ENCODE data around the gene NDUFB7.

NDUFB7 gene

GRCh38 chr19:14533450-14533849 lies 38.4 kb downstream of the NDUFB7 start:
- TF ChIP-seq CTCF (IDR thresholded peaks at IDR 0.05) = no peak
- Mint-ChIP-seq H3K27ac (peak overlapping the region; percentile 22), H3K36me3 (ENCODE audit: low read depth) (peaks cover 12% of the 10 kb centered on the region), H3K9me3 (no peaks in the 10 kb centered on the region), H3K4me1 (peaks cover 47% of the 10 kb centered on the region), H3K4me3 (no peak overlapping the region), H3K27me3 (ENCODE audit: low read depth, poor library complexity) (no peaks in the 10 kb centered on the region)
- DNase-seq = no peak

- DNase-seq = no peak
- no peaks in the 10 kb centered on the region for H3K9me3 Mint-ChIP-seq
- H3K4me3 Mint-ChIP-seq = peak overlapping the region; percentile 95
- H3K36me3 Mint-ChIP-seq (ENCODE audit: low read depth) = peaks cover 12% of the 10 kb centered on the region
- no peak for TF ChIP-seq CTCF (IDR thresholded peaks at IDR 0.05)
- H3K4me1 Mint-ChIP-seq = peaks cover 33% of the 10 kb centered on the region
- H3K27me3 Mint-ChIP-seq (ENCODE audit: low read depth, poor library complexity) = no peaks in the 10 kb centered on the region
- H3K27ac Mint-ChIP-seq = no peak overlapping the region
Observed at GRCh38 chr19:14530506-14530905, 41.4 kb downstream of the NDUFB7 start.

GRCh38 chr19:14530005-14530348 lies 41.9 kb downstream of the NDUFB7 start:
- peaks cover 35% of the 10 kb centered on the region for H3K4me1 Mint-ChIP-seq
- no peaks in the 10 kb centered on the region for H3K27me3 Mint-ChIP-seq (ENCODE audit: low read depth, poor library complexity)

GRCh38 chr19:14529254-14530004 lies 42.4 kb downstream of the NDUFB7 start, which contains the start of gene TECR:
Gene TECR (plus strand): TSS chr19:14529594. CDS start chr19:14529697, 103 bp downstream.
- no peaks in the 10 kb centered on the region for H3K9me3 Mint-ChIP-seq
- TF ChIP-seq CTCF (IDR thresholded peaks at IDR 0.05) = no peak
- H3K4me1 Mint-ChIP-seq = peaks cover 35% of the 10 kb centered on the region
- H3K4me3 Mint-ChIP-seq = peak within 1 kb of the TSS; percentile 95
- peak; percentile 100 for DNase-seq
- H3K27me3 Mint-ChIP-seq (ENCODE audit: low read depth, poor library complexity) = no peaks in the 10 kb centered on the region
- H3K36me3 Mint-ChIP-seq (ENCODE audit: low read depth) = peaks cover 12% of the 10 kb centered on the region
- peak within 1 kb of the TSS; percentile 97 for H3K27ac Mint-ChIP-seq

More at GRCh38 chr19:14530005-14530348, 41.9 kb downstream of the NDUFB7 start:
- H3K4me3 Mint-ChIP-seq = peak overlapping the region; percentile 95
- no peak for TF ChIP-seq CTCF (IDR thresholded peaks at IDR 0.05)
- peak overlapping the region; percentile 97 for H3K27ac Mint-ChIP-seq
- no peaks in the 10 kb centered on the region for H3K9me3 Mint-ChIP-seq
- H3K36me3 Mint-ChIP-seq (ENCODE audit: low read depth) = peaks cover 12% of the 10 kb centered on the region
- DNase-seq = peak; percentile 66

GRCh38 chr19:14528419-14529253 lies 43.2 kb downstream of the NDUFB7 start:
- Mint-ChIP-seq H3K27ac (peak overlapping the region; percentile 94), H3K4me3 (peak overlapping the region; percentile 95), H3K27me3 (ENCODE audit: low read depth, poor library complexity) (no peaks in the 10 kb centered on the region), H3K9me3 (no peaks in the 10 kb centered on the region), H3K36me3 (ENCODE audit: low read depth) (peaks cover 12% of the 10 kb centered on the region), H3K4me1 (peaks cover 35% of the 10 kb centered on the region)
- no peak for DNase-seq
- TF ChIP-seq CTCF (IDR thresholded peaks at IDR 0.05) = no peak
